ENCODE results near the gene TMED10.

DNA sequence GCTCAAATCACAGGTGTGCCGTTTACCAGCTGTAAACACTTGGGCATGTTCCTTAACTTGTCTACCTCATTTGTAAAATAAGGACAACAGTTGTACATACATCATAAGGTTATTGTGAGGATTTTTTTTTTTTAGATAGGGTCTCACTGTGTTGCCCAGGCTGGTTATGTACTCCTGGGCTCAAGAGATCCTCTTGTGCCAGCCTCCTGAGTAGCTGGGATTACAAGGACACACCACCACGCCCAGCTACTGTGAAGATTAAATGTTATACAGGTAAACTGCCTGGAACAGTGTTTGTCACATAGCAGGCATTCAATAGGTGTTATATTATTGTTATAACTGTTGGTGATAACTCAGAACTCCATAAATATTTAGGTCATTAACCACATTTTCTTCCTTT lies 12.7 kb downstream of the TMED10 start:
- TF ChIP-seq CREB1 (IDR thresholded peaks at IDR 0.05; ENCODE audit: low read depth) (no peak), EGR1 (IDR thresholded peaks at IDR 0.05) (no peak)
- TF ChIP-seq, protein P1, sequence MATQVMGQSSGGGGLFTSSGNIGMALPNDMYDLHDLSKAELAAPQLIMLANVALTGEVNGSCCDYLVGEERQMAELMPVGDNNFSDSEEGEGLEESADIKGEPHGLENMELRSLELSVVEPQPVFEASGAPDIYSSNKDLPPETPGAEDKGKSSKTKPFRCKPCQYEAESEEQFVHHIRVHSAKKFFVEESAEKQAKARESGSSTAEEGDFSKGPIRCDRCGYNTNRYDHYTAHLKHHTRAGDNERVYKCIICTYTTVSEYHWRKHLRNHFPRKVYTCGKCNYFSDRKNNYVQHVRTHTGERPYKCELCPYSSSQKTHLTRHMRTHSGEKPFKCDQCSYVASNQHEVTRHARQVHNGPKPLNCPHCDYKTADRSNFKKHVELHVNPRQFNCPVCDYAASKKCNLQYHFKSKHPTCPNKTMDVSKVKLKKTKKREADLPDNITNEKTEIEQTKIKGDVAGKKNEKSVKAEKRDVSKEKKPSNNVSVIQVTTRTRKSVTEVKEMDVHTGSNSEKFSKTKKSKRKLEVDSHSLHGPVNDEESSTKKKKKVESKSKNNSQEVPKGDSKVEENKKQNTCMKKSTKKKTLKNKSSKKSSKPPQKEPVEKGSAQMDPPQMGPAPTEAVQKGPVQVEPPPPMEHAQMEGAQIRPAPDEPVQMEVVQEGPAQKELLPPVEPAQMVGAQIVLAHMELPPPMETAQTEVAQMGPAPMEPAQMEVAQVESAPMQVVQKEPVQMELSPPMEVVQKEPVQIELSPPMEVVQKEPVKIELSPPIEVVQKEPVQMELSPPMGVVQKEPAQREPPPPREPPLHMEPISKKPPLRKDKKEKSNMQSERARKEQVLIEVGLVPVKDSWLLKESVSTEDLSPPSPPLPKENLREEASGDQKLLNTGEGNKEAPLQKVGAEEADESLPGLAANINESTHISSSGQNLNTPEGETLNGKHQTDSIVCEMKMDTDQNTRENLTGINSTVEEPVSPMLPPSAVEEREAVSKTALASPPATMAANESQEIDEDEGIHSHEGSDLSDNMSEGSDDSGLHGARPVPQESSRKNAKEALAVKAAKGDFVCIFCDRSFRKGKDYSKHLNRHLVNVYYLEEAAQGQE (IDR thresholded peaks at IDR 0.05; ENCODE audit: low read depth) = no peak
